Suprapubic skin (tissue), 4 donors: ENCODE results near the gene ANKS1A. TPM values are rescaled to one million over a fixed set of nuclear protein-coding genes. Genes with fewer than 3 reads are reported as not detected.

Source experiments
- DNase-seq, 2 donors: peaks; one replicate each; pipeline ENCODE4 v3.0.0-alpha.2; 2019; ENCODE audit warnings: low spot score in 2 of 2
- H3K27ac ChIP-seq: fragments of 200-600 bp; sonication (generic); one replicate; pipeline ENCODE4 v1.5.1; 2019
- H3K27me3 ChIP-seq: fragments of 200-600 bp; sonication (generic); one replicate; pipeline ENCODE4 v1.5.1; 2019
- H3K36me3 ChIP-seq: fragments of 200-600 bp; sonication (generic); one replicate; pipeline ENCODE4 v1.5.1; 2019
- H3K4me1 ChIP-seq: fragments of 200-600 bp; sonication (generic); one replicate; pipeline ENCODE4 v1.5.1; 2019
- H3K4me3 ChIP-seq: fragments of 200-600 bp; sonication (generic); one replicate; pipeline ENCODE4 v1.5.1; 2019; ENCODE audit warnings: mild to moderate bottlenecking
- H3K9me3 ChIP-seq: fragments of 200-600 bp; sonication (generic); one replicate; pipeline ENCODE4 v1.5.1; 2019
- EP300 ChIP-seq: sonication (generic); formaldehyde crosslinking; IDR thresholded peaks from one replicate; pipeline ENCODE4 v1.6.1; 2017; ENCODE audit warnings: antibody characterized with exemption
- POLR2A ChIP-seq, 2 donors: fragments of 450-650 bp; IDR thresholded peaks; one replicate each; pipeline ENCODE4 v1.6.1; 2017; ENCODE audit warnings: antibody characterized with exemption in 2 of 2, mild to moderate bottlenecking in 2 of 2, moderate library complexity in 2 of 2
- POLR2AphosphoS5 ChIP-seq, 3 donors: sonication (generic); formaldehyde crosslinking; IDR thresholded peaks; one replicate each; pipeline ENCODE4 v1.6.1; 2017; ENCODE audit warnings: antibody characterized with exemption in 3 of 3
- WGBS: methylation state at CpG from one replicate; pipeline ENCODE4 v1.1.5; 2018; 5-methylcytosine and 5-hydroxymethylcytosine counted together
- total RNA-seq, 4 donors: library from RNA; depleted of rRNA; stranded (reverse); fragments of >200 nt; gene quantifications; one replicate each; pipeline ENCODE4 v1.1.0, GENCODE V29; 2016
- TF ChIP-seq, protein P1 (sequence below), 2 donors: fragments of 200-600 bp in 1 of 2; fragments of 450-650 bp in 1 of 2; sonication (generic) in 1 of 2; IDR thresholded peaks; one replicate each; pipeline ENCODE4 v1.5.1; 2016 to 2019; ENCODE audit warnings: antibody characterized with exemption in 2 of 2, mild to moderate bottlenecking in 1 of 2, moderate library complexity in 1 of 2

ANKS1A gene
- total RNA-seq, 4 donors from 2014 or later, result 24.7 to 34.6 (median 30.5) TPM

DNA sequence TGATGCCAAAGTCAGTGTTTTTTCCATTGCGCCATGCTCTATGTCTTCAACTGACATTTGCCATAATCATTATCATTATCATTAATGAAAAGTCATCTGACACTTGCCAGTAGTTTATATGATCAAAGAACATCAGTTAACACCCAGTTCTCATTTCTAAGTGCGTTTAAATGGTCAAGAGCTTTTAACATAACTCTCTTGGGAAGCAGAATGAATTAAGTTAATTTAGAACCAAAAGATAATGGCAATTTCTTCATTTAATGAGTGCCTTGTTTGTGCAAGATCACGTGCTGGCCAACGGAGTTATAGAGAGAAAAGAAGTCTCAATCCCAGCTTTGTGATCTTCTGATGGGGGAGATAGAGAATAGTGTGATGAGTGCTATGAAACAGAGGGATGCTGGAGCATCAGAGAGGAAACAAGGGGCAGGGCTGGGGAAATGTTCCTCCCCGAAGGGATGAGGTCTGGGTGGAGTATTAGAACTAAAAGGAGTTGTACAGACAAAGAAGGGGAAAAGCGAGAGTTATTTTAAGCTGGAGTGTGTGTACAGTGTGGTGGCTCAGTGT, 20.3 kb downstream of the ANKS1A start:
- Histone ChIP-seq H3K27me3 (no peaks in the 10 kb centered on the region), H3K36me3 (no peaks in the 10 kb centered on the region), H3K4me1 (peaks cover 4% of the 10 kb centered on the region), H3K4me3 (no peak overlapping the region), H3K9me3 (no peaks in the 10 kb centered on the region), H3K27ac (no peak overlapping the region)
- TF ChIP-seq, protein P1, sequence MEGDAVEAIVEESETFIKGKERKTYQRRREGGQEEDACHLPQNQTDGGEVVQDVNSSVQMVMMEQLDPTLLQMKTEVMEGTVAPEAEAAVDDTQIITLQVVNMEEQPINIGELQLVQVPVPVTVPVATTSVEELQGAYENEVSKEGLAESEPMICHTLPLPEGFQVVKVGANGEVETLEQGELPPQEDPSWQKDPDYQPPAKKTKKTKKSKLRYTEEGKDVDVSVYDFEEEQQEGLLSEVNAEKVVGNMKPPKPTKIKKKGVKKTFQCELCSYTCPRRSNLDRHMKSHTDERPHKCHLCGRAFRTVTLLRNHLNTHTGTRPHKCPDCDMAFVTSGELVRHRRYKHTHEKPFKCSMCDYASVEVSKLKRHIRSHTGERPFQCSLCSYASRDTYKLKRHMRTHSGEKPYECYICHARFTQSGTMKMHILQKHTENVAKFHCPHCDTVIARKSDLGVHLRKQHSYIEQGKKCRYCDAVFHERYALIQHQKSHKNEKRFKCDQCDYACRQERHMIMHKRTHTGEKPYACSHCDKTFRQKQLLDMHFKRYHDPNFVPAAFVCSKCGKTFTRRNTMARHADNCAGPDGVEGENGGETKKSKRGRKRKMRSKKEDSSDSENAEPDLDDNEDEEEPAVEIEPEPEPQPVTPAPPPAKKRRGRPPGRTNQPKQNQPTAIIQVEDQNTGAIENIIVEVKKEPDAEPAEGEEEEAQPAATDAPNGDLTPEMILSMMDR (IDR thresholded peaks at IDR 0.05), result no peak
- TF ChIP-seq EP300 (no peak), POLR2AphosphoS5 (IDR thresholded peaks at IDR 0.05) (no peak), POLR2A (IDR thresholded peaks at IDR 0.05) (no peak)
- DNase-seq, result no peak
- 83% methylated on average over 6 of the region's 6 CpGs for WGBS

DNA sequence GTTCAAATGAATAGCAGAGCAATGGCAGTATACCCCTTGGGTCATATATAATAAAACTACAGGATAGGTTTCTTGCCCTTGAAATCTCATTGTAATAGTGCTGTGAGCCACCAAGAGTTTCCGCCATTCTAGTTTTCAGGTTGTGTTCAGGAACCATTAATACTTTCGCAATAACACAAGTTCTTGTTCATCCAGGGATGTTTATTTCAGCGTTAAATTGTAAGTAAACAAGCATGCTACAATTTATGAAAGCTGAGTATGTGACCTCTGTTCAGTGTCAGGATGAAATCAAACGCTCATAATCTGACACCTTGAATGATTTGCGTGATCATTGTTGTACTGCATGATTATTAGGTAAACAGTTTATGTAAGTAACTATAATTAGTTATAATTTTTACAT, 22.8 kb downstream of the ANKS1A start:
- no peak overlapping the region for H3K4me3 ChIP-seq
- no peaks in the 10 kb centered on the region for H3K9me3 ChIP-seq
- no peak overlapping the region for H3K27ac ChIP-seq
- H3K27me3 ChIP-seq, result no peaks in the 10 kb centered on the region
- H3K36me3 ChIP-seq, result no peaks in the 10 kb centered on the region
- DNase-seq, result no peak
- TF ChIP-seq POLR2AphosphoS5 (IDR thresholded peaks at IDR 0.05) (no peak), EP300 (no peak), POLR2A (IDR thresholded peaks at IDR 0.05) (no peak)
- TF ChIP-seq, protein P1 (IDR thresholded peaks at IDR 0.05), result no peak
- WGBS, result 88% methylated on average over 5 of the region's 5 CpGs
- H3K4me1 ChIP-seq, result peaks cover 4% of the 10 kb centered on the region

DNA sequence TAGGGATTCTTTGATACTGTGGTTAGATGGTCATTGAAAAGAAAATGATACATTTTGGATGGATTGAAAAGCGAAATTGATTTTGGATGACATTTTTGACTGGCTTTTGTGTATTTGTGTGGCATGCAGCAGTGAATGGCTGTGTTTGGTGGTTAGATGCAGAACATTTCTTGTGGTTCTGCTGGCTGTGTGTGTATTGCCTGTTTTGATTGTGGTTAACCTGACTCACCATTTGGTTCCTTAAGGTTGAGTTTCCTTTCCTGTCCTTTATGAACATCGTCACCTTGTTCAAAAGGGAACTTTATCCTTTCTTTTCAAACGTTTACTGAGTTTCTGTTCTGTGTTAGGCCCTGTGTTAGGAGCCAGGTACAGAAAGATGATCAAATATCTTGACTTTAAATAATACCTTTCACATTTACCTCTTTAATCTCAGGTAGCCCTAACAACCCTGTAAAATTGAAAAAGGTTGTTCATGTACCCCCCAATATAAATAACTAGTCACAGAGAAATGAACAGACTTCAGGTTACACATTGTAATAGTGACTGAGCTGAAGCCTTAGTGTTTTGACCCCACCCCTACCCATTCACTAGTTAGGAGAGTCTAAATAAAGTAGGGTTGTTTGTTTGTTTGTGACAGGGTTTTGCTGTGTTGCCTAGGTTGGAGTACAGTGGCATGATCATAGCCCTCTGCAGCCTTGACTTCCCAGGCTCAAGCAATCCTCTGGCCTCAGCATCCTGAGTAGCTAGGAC, 23.8 kb downstream of the ANKS1A start:
- Histone ChIP-seq H3K27me3 (no peaks in the 10 kb centered on the region), H3K4me1 (peaks cover 2% of the 10 kb centered on the region), H3K4me3 (no peak overlapping the region), H3K27ac (no peak overlapping the region), H3K9me3 (no peaks in the 10 kb centered on the region), H3K36me3 (no peaks in the 10 kb centered on the region)
- DNase-seq, result no peak
- 70% methylated on average over 3 of the region's 3 CpGs for WGBS
- no peak for TF ChIP-seq EP300
- TF ChIP-seq, protein P1 (IDR thresholded peaks at IDR 0.05), result no peak
- TF ChIP-seq POLR2A (IDR thresholded peaks at IDR 0.05), result no peak
- no peak for TF ChIP-seq POLR2AphosphoS5 (IDR thresholded peaks at IDR 0.05)

DNA sequence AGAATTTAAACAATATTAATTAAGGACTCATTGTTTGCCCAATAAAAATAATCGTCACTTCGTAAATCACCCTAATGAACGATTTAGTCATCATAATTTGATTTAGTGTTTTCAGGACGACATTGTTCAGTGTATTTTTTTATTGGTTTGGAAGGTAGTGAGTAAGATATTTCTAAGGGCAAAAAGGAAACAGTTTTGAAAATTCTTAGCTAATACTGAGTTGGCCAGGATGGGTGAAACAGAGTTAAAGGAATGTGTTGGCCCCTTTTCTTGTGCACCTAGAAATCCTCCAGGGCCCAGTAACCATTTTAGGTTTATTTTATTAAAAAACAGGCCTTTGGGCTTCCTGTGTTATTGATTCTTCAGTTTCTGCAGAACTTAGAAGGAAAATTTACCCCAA, 25.3 kb downstream of the ANKS1A start:
- Histone ChIP-seq H3K27me3 (no peaks in the 10 kb centered on the region), H3K27ac (no peak overlapping the region), H3K4me3 (no peak overlapping the region), H3K36me3 (no peaks in the 10 kb centered on the region), H3K9me3 (no peaks in the 10 kb centered on the region), H3K4me1 (no peaks in the 10 kb centered on the region)
- DNase-seq, result no peak
- WGBS, result 86% methylated on average over 4 of the region's 4 CpGs
- TF ChIP-seq POLR2A (IDR thresholded peaks at IDR 0.05), result no peak
- TF ChIP-seq EP300, result no peak
- no peak for TF ChIP-seq POLR2AphosphoS5 (IDR thresholded peaks at IDR 0.05)

DNA sequence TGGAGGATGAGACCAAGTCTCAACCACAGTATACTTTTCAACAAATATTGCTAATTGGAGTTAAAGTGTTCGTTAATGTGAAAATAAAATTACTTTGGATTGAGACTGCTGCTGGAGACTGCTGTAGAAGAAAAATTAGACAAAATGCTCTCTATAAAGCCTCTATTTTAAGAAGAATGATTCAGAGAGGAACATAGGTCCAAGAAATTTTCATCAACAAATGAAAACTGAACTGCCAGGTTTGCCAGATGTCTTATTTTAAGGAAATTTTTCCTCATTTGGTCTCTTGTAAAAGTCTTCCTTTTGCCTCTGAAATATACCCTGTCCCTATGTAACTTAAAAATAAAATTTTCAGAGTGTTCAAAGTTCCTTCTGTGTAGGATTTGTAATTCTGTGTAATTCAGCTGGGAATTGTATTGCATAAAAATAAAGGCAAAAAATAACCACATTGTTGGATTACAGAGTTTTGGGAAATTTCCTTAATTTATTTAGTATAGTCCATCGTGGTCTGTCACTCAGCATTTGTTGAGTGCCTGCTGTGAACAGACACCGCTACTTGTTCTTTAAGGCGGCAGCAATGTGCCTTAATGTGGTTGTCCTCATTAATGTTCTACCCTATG, 27.4 kb downstream of the ANKS1A start:
- H3K4me3 ChIP-seq, result no peak overlapping the region
- DNase-seq, result no peak
- no peaks in the 10 kb centered on the region for H3K9me3 ChIP-seq
- no peaks in the 10 kb centered on the region for H3K4me1 ChIP-seq
- H3K27me3 ChIP-seq, result no peaks in the 10 kb centered on the region
- TF ChIP-seq POLR2A (IDR thresholded peaks at IDR 0.05) (no peak), POLR2AphosphoS5 (IDR thresholded peaks at IDR 0.05) (no peak), EP300 (no peak)
- TF ChIP-seq, protein P1 (IDR thresholded peaks at IDR 0.05), result no peak
- WGBS, result 74% methylated on average over 4 of the region's 4 CpGs
- no peak overlapping the region for H3K27ac ChIP-seq
- no peaks in the 10 kb centered on the region for H3K36me3 ChIP-seq
